HepG2 (cell line): ENCODE measurements around the gene NPHS1. TPM values are rescaled to one million over a fixed set of nuclear protein-coding genes. Genes with fewer than 3 reads are reported as not detected.

ENCODE experiments used
- ATAC-seq: fragments of 200-7000 bp; cut with Tn5 transposase; 3 replicates; pipeline ENCODE4 v1.9.1; 2020; ENCODE audit warnings: mild to moderate bottlenecking, moderate library complexity
- BruUV-seq: library from RNA; stranded (reverse); fragments of 400-500 nt; replicated peaks from 2 replicates; lab custom pipeline; 2021; lab: Mats Ljungman, UMichigan
- CTCF ChIA-PET: fragments of 300-600 bp; formaldehyde crosslinking; extraction: SDS; loops from one replicate; lab custom pipeline; 2021; ENCODE audit warnings: low total read pairs, inconsistent platforms, low intra/inter-chr PET ratio; lab: Yijun Ruan, JAX
- POLR2A ChIA-PET: fragments of 350-600 bp; sonication (Branson Sonifier 250); formaldehyde crosslinking; loops from one replicate; lab custom pipeline; 2020; ENCODE audit warnings: antibody characterized with exemption, inconsistent platforms; lab: Yijun Ruan, JAX
- DNase-seq: peaks from one replicate; pipeline ENCODE4 v3.0.0-alpha.2; 2015; ENCODE audit warnings: low spot score
- FAIRE-seq: peaks from 3 replicates; lab custom pipeline; 2011; peaks lifted over from hg19 to GRCh38; lab: Jason Lieb, UNC
- H2AFZ ChIP-seq: one replicate; pipeline ENCODE4 v1.6.1; 2011; ENCODE audit warnings: low read length, inconsistent platforms
- H3K27ac ChIP-seq: fragments of 300-600 bp; 3 replicates; pipeline ENCODE4 v1.8.0; 2011; ENCODE audit warnings: mixed run types, mild to moderate bottlenecking, mixed read lengths, low read length, inconsistent platforms; ENCODE audit not compliant: insufficient read depth; ENCODE audit errors: extremely low read length
- H3K27me3 ChIP-seq, 2 experiments: fragments of 200-600 bp in 1 of 2; 2 replicates in 1 of 2; 3 replicates in 1 of 2; pipeline versions ENCODE4 v1.6.0 to v1.8.0; 2011; ENCODE audit warnings: low read length in 2 of 2, mild to moderate bottlenecking in 2 of 2, moderate library complexity in 2 of 2, inconsistent platforms in 1 of 2; ENCODE audit not compliant: insufficient read depth in 2 of 2, control insufficient read depth in 1 of 2
- H3K36me3 ChIP-seq, 2 experiments: fragments of 200-600 bp in 1 of 2; replicated peaks in 1 of 2; 2 replicates in 1 of 2; 3 replicates in 1 of 2; pipeline versions ENCODE4 v1.5.1 to v1.8.0; 2011; ENCODE audit warnings: low read length in 2 of 2, inconsistent platforms in 1 of 2; ENCODE audit not compliant: insufficient read depth in 2 of 2, control insufficient read depth in 1 of 2
- H3K4me1 ChIP-seq: 2 replicates; pipeline ENCODE4 v1.5.1; 2012; ENCODE audit warnings: low read length, inconsistent platforms; ENCODE audit not compliant: insufficient read depth
- H3K4me2 ChIP-seq: 2 replicates; pipeline ENCODE4 v1.6.0; 2011; ENCODE audit warnings: low read depth, low read length, inconsistent platforms
- H3K4me3 ChIP-seq, 3 experiments: fragments of 200-600 bp in 1 of 3; sonication (generic), shearing (Covaris generic) in 1 of 3; replicated peaks in 1 of 3; 2 replicates each; pipeline ENCODE4 v1.5.1; 2011 to 2016; ENCODE audit warnings: low read length in 3 of 3, inconsistent platforms in 2 of 3, low read depth in 2 of 3, mild to moderate bottlenecking in 2 of 3, control low read depth in 1 of 3, mixed read lengths in 1 of 3; ENCODE audit not compliant: insufficient read depth in 1 of 3
- H3K79me2 ChIP-seq: one replicate; pipeline ENCODE4 v1.6.1; 2011; ENCODE audit warnings: low read length, inconsistent platforms; ENCODE audit not compliant: insufficient read depth
- H3K9ac ChIP-seq: 2 replicates; pipeline ENCODE4 v1.6.0; 2011; ENCODE audit warnings: mild to moderate bottlenecking, low read depth, low read length, inconsistent platforms; ENCODE audit not compliant: insufficient read depth
- H3K9me3 ChIP-seq: 2 replicates; pipeline ENCODE4 v1.5.1; 2012; ENCODE audit warnings: mild to moderate bottlenecking, low read length
- H4K20me1 ChIP-seq: 2 replicates; pipeline ENCODE4 v1.6.0; 2011; ENCODE audit warnings: inconsistent platforms, mild to moderate bottlenecking, low read length, moderate library complexity; ENCODE audit not compliant: insufficient read depth
- ERF ChIP-seq: IDR thresholded peaks from 2 replicates; pipeline ENCODE4 v1.6.1; 2018; ENCODE audit warnings: missing biosample characterization, missing genetic modification reagents
- GABPB1 ChIP-seq: IDR thresholded peaks from 2 replicates; pipeline ENCODE4 v1.6.1; 2016; ENCODE audit warnings: mild to moderate bottlenecking, missing genetic modification reagents, moderate library complexity, missing compliant biosample characterization
- GLI4 ChIP-seq: sonication (generic); formaldehyde crosslinking; IDR thresholded peaks from 2 replicates; pipeline ENCODE4 v1.5.1; 2020; ENCODE audit warnings: missing genetic modification reagents, mild to moderate bottlenecking, moderate library complexity, borderline replicate concordance
- HNF4A ChIP-seq: sonication (generic); formaldehyde crosslinking; IDR thresholded peaks from 2 replicates; pipeline ENCODE4 v1.4.0; 2020; ENCODE audit warnings: missing genetic modification reagents
- HNF4G ChIP-seq, 2 experiments: sonication (generic) in 1 of 2; formaldehyde crosslinking in 1 of 2; IDR thresholded peaks; 2 replicates each; pipeline versions ENCODE4 v1.4.0 to v1.6.1; 2011 to 2020; ENCODE audit warnings: borderline replicate concordance in 2 of 2, low read depth in 2 of 2, mild to moderate bottlenecking in 2 of 2, low read length in 1 of 2, missing genetic modification reagents in 1 of 2, moderate library complexity in 1 of 2
- NFKB2 ChIP-seq: sonication (generic); formaldehyde crosslinking; IDR thresholded peaks from 2 replicates; pipeline ENCODE4 v1.4.0; 2020; ENCODE audit warnings: missing genetic modification reagents, borderline replicate concordance
- RARG ChIP-seq: sonication (generic); formaldehyde crosslinking; IDR thresholded peaks from 2 replicates; pipeline ENCODE4 v1.4.0; 2020; ENCODE audit warnings: low read depth, mild to moderate bottlenecking, missing genetic modification reagents
- SP4 ChIP-seq: sonication (generic); formaldehyde crosslinking; IDR thresholded peaks from 2 replicates; pipeline ENCODE4 v1.8.1; 2023; ENCODE audit warnings: mild to moderate bottlenecking, missing genetic modification reagents
- TEAD3 ChIP-seq: optimal IDR thresholded peaks from 2 replicates; pipeline ENCODE3; 2016; ENCODE audit warnings: borderline replicate concordance
- ZBTB33 ChIP-seq: sonication (generic); formaldehyde crosslinking; IDR thresholded peaks from 2 replicates; pipeline ENCODE4 v1.4.0; 2020; ENCODE audit warnings: missing genetic modification reagents
- ZNF547 ChIP-seq: sonication (generic); formaldehyde crosslinking; IDR thresholded peaks from 2 replicates; pipeline ENCODE4 v1.5.1; 2020; ENCODE audit warnings: mild to moderate bottlenecking, missing genetic modification reagents
- ZNF652 ChIP-seq: IDR thresholded peaks from 2 replicates; pipeline ENCODE4 v1.6.1; 2016; ENCODE audit warnings: low read depth, borderline replicate concordance
- ZNF746 ChIP-seq: sonication (generic); formaldehyde crosslinking; IDR thresholded peaks from 2 replicates; pipeline ENCODE4 v1.8.0; 2022; ENCODE audit warnings: mild to moderate bottlenecking, missing genetic modification reagents
- ZNF883 ChIP-seq: sonication (generic); formaldehyde crosslinking; IDR thresholded peaks from 2 replicates; pipeline ENCODE4 v1.5.1; 2020; ENCODE audit warnings: mild to moderate bottlenecking, missing genetic modification reagents; ENCODE audit errors: not compliant biosample characterization
- WGBS: methylation state at CpG from one replicate; pipeline ENCODE4 v1.1.6; 2017; ENCODE audit warnings: low lambda C conversion rate; 5-methylcytosine and 5-hydroxymethylcytosine counted together
- in situ Hi-C: cut with HindIII; loops from 2 replicates; pipeline ENCODE4 v1.10.0; 2017; ENCODE audit warnings: low pct_unique_long_range_greater_than_20kb; ENCODE audit not compliant: extremely low pct_ligation_motif_present
- intact Hi-C: fragments of 100-400 bp; cut with micrococcal nuclease; formaldehyde crosslinking; loops from one replicate; pipeline ENCODE4 v1.10.0; 2022; ENCODE audit not compliant: unreplicated experiment
- polyA plus RNA-seq, 8 experiments: library from polyadenylated mRNA; depleted of rRNA in 3 of 8; stranded (reverse) in 7 of 8; unstranded in 1 of 8; fragments of >200 nt; fragmentation: Illumina TruSeq in 4 of 8; extraction: Trizol in 4 of 8; gene quantifications; 2 replicates each; pipeline versions ENCODE4 v1.2.1 to v1.2.3, GENCODE V29; 2011 to 2016; ENCODE audit warnings: low read depth in 4 of 8, missing spikeins in 1 of 8, mixed read lengths in 1 of 8; ENCODE audit not compliant: insufficient read depth in 1 of 8
- total RNA-seq, 5 experiments: library from RNA; depleted of rRNA; stranded (reverse); fragments of >200 nt; fragmentation: Illumina TruSeq; extraction: Trizol; gene quantifications; 2 replicates each; pipeline ENCODE4 v1.2.3, GENCODE V29; 2016; ENCODE audit warnings: low read depth in 1 of 5
- TF ChIP-seq, protein P1 (sequence below): sonication (generic); formaldehyde crosslinking; IDR thresholded peaks from 2 replicates; pipeline ENCODE4 v1.4.0; 2020; ENCODE audit warnings: missing genetic modification reagents, borderline replicate concordance
- TF ChIP-seq, protein P2 (sequence below): sonication (generic); formaldehyde crosslinking; IDR thresholded peaks from 2 replicates; pipeline ENCODE4 v1.4.0; 2020; ENCODE audit warnings: missing genetic modification reagents
- TF ChIP-seq, protein P3 (sequence below): sonication (generic); formaldehyde crosslinking; IDR thresholded peaks from 2 replicates; pipeline ENCODE4 v1.8.1; 2023; ENCODE audit warnings: missing genetic modification reagents, mild to moderate bottlenecking, borderline replicate concordance

Gene NPHS1
- total and polyA plus RNA-seq, 2 of the 13 experiments (the other 11 are each of a cell fraction or from before 2014, with no cell fraction given), result not detected

DNA sequence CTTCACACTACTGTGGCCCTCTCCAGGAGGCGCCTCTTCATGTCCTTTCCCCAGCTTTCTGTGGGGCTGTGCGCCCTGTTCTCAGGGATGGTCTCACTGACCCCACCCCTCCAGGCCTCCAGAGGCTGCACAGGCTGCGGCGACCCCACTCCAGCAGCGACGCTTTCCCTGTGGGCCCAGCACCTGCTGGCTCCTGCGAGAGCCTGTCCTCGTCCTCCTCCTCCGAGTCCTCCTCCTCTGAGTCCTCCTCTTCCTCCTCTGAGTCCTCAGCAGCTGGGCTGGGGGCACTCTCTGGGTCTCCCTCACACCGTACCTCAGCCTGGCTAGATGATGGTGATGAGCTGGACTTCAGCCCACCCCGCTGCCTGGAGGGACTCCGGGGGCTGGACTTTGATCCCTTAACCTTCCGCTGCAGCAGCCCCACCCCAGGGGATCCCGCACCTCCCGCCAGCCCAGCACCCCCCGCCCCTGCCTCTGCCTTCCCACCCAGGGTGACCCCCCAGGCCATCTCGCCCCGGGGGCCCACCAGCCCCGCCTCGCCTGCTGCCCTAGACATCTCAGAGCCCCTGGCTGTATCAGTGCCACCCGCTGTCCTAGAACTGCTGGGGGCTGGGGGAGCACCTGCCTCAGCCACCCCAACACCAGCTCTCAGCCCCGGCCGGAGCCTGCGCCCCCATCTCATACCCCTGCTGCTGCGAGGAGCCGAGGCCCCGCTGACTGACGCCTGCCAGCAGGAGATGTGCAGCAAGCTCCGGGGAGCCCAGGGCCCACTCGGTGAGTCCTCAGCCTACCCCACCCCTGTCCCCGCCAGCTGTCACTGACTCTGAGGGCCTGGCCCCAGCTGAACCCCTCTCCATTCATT lies 65.8 kb downstream of the NPHS1 start:
- H3K27ac ChIP-seq, result no peak overlapping the region
- in situ Hi-C loops (no loop called here), intact Hi-C loops (no loop called here)
- no peak overlapping the region for H3K9ac ChIP-seq
- WGBS, result 55% methylated on average over 21 of the region's 31 CpGs
- CTCF ChIA-PET, result no interaction called here
- no peaks in the 10 kb centered on the region for H3K79me2 ChIP-seq
- H3K4me3 ChIP-seq, result peak overlapping the region in 1 of 3 experiments; percentile 43; a peak in 1 of 6 replicates
- POLR2A ChIA-PET, result interaction anchor here (1.0 to 1.5 kb wide), 3 partner anchors 39 to 46 kb away, joined by 3 to 5 read pairs (median 4); partner anchors contain the start of genes LIN37 and PSENEN
- H3K9me3 ChIP-seq, result no peaks in the 10 kb centered on the region
- ATAC-seq (peak; percentile 3; the same call in 2 of the 3 replicates), DNase-seq (no peak), FAIRE-seq (no peak)
- H3K27me3 ChIP-seq, result no peaks in the 10 kb centered on the region
- no peak overlapping the region for H2AFZ ChIP-seq
- peak overlapping the region; percentile 45 for H3K4me2 ChIP-seq
- H3K36me3 ChIP-seq, result no peaks in the 10 kb centered on the region; a peak in 1 of 5 replicates
- H4K20me1 ChIP-seq, result no peaks in the 10 kb centered on the region
- peaks cover 40% of the 10 kb centered on the region for H3K4me1 ChIP-seq
- no TSS peak for BruUV-seq
- TF ChIP-seq, protein P1, sequence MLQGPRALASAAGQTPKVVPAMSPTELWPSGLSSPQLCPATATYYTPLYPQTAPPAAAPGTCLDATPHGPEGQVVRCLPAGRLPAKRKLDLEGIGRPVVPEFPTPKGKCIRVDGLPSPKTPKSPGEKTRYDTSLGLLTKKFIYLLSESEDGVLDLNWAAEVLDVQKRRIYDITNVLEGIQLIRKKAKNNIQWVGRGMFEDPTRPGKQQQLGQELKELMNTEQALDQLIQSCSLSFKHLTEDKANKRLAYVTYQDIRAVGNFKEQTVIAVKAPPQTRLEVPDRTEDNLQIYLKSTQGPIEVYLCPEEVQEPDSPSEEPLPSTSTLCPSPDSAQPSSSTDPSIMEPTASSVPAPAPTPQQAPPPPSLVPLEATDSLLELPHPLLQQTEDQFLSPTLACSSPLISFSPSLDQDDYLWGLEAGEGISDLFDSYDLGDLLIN, result no peak
- TF ChIP-seq TEAD3 (CRISPR knock-in tag) (no peak), ERF (CRISPR knock-in tag) (0 out of 2 replicates have a peak, but pooled peaks have one; percentile 31), ZNF547 (0 out of 2 replicates have a peak, but pooled peaks have one; percentile 67), NFKB2 (CRISPR knock-in tag) (peak; percentile 22; the same call in 1 of the 2 replicates), RARG (CRISPR knock-in tag) (no peak), HNF4G (IDR thresholded peaks at IDR 0.05; ENCODE audit: borderline replicate concordance, low read depth, low read length) (peak; percentile 83), HNF4G (CRISPR knock-in tag; IDR thresholded peaks at IDR 0.05; ENCODE audit: borderline replicate concordance, low read depth) (peak; percentile 56; the same call in 1 of the 2 replicates), GABPB1 (CRISPR knock-in tag) (peak; percentile 19; the same call in 1 of the 2 replicates), ZBTB33 (CRISPR knock-in tag) (peak; percentile 43; the same call in 1 of the 2 replicates), HNF4A (CRISPR knock-in tag) (peak; percentile 79), ZNF746 (CRISPR knock-in tag) (0 out of 2 replicates have a peak, but pooled peaks have one; percentile 17), ZNF883 (CRISPR knock-in tag) (peak; percentile 34), SP4 (0 out of 2 replicates have a peak, but pooled peaks have one; percentile 6), GLI4 (0 out of 2 replicates have a peak, but pooled peaks have one; percentile 34), ZNF652 (CRISPR knock-in tag) (no peak)
- TF ChIP-seq, protein P2, sequence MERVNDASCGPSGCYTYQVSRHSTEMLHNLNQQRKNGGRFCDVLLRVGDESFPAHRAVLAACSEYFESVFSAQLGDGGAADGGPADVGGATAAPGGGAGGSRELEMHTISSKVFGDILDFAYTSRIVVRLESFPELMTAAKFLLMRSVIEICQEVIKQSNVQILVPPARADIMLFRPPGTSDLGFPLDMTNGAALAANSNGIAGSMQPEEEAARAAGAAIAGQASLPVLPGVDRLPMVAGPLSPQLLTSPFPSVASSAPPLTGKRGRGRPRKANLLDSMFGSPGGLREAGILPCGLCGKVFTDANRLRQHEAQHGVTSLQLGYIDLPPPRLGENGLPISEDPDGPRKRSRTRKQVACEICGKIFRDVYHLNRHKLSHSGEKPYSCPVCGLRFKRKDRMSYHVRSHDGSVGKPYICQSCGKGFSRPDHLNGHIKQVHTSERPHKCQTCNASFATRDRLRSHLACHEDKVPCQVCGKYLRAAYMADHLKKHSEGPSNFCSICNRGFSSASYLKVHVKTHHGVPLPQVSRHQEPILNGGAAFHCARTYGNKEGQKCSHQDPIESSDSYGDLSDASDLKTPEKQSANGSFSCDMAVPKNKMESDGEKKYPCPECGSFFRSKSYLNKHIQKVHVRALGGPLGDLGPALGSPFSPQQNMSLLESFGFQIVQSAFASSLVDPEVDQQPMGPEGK (CRISPR knock-in tag), result peak; percentile 85; the same call in 1 of the 2 replicates
- TF ChIP-seq, protein P3, sequence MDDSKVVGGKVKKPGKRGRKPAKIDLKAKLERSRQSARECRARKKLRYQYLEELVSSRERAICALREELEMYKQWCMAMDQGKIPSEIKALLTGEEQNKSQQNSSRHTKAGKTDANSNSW (CRISPR knock-in tag), result no peak
